ENCODE data around the gene ADD1.
"Not testable (repeated sequence)": the region's sequence is repeated elsewhere in the genome, so short reads cannot be mapped to it uniquely, and the experiment has no call there.

Gene ADD1

DNA sequence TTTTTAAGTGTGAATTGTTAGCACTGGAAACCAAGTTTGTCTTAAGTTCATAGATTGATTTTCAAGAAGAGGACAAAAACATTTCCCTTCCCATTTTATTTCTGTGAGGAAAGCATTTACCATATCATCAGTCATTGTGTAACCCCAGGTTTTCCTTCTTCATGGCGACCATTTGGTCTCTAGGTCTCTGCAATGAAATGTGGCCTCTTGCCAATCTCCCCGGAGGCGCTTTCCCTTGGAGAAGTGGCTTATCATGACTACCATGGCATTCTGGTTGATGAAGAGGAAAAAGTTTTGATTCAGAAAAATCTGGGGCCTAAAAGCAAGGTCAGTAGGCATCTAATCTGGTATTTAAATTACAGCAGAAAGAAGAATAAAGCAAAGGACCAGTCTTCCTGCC lies 54.4 kb downstream of the ADD1 start:
- DNase-seq: no peak

DNA sequence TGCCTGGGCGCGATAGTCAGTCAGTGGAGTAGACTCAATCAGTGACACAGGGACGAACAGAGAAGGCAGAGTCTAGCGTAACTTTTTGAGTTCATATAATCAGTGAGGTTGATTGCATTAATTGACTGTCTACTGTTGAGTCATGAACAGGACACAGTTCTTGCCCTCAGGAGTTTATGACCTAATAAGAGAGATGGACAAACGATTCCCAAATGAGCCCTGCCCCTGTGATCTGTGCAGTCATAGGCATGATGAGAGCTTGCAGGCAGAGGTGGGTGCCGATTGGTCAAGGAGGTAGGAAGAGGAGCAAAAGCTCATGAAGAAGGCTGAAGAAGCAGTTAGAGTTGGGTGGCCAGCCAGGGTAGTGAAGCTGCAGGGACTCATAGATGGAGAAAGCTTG lies 57.1 kb downstream of the ADD1 start:
- no peak for DNase-seq

DNA sequence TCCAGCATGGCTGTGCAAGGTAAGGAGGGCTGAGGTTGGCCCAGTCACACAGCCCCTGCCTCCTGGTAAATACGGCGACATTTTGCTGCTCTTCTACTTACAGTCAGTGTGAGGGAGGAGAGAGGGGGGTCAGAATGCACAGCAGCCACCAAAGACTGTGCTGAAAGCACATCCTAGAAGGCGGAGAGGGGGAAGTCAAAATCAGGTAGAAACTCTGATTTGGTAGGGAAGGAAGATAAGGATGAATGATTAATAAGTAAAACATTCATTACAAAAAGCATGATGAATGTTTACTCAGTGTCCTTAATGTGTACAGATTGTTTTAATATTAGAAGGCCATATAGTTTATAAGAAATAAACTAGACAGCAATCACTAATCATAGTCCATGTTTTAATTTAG lies 57.5 kb downstream of the ADD1 start:
- no peak for DNase-seq

DNA sequence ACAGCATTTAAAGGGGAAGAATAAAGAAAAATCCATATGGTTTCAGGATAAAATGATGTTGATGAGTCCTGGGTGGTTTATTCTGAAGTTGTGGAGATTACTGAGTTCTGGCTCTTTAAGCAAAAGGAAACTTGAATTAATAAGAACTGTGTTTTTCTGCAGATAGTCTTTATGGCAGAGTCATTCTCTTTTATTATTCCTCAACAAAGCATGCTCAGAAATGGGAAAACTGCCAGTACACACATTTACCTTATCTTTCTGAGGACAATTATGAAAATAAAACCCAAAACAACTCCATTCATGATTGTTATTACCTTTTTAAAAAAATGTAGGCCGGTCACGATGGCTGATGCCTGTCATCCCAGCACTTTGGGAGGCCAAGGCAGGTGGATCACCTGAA lies 58.5 kb downstream of the ADD1 start:
- no peak for DNase-seq

DNA sequence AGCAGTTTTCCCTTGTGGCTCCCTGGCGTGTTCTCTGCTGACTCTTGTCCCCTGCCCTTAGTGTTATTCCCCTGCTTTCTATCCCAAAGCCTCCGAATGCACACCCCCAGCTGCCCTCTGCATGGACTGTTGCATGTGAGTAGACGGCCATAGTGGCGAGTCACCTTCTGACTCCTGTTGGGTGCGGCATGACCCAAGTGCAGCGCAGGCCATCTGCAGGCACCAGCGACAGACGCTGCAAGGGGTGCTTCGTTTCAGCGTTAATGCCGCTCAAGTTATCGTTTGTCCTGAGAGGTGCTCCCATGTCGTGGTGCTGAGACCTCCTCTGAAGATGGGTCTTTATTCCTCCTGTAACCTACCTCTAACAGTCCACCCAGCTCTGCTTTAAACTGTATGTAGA lies 61.9 kb downstream of the ADD1 start:
- no peak for DNase-seq

DNA sequence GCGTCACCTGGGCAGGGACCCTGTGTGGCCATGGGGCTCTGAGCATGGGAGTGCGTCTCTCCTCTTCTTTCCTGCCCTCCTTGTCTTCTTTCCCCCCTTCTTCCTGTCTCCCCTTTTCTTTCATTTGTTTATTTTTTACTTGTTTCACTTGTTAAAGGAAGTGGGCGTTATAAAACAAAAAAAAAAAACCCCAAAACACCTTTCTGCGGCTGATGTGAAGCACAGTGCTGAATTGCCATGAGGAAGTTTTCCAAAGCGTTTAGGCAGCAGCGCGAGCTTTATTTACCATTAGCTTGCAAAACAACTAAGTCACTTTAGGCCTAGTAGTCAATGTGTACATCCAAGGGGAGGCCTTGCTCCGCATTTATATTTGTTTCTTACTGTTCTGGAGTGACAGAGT lies 62.6 kb downstream of the ADD1 start:
- DNase-seq: no peak

DNA sequence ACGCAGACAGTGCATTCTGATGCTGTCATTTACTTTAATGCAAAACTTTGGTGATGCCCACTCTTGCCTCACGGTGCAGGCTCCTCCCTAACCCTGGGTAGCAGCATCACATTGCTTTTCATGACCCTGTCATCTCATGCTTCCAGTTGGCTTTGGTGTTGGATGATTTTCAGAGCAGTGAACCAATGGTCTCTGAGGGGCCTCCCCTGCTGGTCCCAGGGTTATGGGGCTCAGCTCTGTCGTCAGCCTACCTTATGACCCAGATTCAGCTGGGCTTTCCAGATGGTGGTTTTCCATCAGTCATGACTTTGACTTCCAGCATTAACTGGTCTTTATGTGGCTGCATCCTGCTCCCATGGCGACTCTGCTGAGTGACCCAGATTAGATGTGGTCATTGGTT lies 63.6 kb downstream of the ADD1 start:
- no peak for DNase-seq

DNA sequence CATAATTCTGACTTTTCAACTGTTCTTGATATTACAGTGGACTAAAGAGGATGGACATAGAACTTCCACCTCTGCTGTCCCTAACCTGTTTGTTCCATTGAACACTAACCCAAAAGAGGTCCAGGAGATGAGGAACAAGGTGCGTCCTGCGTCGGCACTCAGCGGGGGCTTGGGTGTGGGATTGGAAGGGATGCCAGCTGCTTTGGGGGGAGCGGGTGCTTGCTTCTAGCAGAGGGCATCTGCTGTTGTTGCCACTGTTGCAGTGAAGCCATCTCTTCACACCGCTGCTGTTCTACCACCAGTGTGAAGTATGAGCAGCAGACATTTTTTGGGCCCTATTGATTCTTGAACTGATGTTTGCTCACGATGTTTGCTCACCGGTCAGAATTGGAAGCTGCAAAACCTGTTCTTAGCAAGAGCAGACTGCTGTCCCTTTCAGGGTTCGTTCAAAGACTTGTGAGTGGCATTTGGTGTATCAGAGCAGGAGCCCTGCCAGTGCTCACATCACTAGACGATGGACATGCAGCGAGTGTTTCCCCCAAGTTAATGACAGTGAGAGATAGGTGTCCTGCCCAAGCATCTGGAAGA lies 64.2 kb downstream of the ADD1 start:
- peak; percentile 76 for DNase-seq

DNA sequence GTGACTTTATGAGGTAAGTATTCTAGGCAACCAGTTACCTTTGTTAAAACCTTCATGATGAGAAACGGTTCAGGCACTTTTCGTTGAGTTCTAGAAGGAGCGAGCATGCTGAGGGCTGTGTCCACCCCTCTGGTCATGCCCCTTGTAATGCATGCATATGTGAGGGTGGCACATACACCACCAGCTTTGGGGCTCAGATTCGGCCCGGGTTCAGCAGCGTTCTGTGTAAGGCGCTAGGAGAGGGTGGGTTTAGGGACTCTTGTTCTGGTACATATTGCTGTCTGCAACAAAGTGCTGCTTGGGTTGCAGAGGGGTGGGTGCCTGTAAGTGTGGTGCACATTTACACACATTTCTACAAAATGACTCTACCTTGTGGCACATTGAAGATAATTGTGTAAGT lies 65.0 kb downstream of the ADD1 start:
- DNase-seq: no peak

DNA sequence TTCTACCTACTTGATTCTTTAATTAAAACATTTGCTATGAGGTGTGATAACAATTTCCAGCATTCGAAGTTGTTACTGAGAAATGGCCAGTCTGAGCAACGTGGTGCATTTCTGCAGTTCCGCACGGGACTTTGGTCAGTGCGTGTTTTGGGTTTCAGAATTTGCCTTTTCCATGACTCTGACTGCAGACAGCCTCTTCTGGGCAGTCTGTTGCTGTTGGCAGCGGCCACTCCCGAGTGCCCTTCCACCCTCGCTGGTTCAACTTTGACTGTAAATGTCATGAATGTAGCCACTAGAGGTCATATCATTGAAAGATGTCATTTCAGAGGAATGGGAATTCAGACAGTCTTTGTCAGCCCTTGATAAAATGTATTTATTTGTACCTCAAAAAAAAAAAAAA lies 65.9 kb downstream of the ADD1 start:
- no peak for DNase-seq

DNA sequence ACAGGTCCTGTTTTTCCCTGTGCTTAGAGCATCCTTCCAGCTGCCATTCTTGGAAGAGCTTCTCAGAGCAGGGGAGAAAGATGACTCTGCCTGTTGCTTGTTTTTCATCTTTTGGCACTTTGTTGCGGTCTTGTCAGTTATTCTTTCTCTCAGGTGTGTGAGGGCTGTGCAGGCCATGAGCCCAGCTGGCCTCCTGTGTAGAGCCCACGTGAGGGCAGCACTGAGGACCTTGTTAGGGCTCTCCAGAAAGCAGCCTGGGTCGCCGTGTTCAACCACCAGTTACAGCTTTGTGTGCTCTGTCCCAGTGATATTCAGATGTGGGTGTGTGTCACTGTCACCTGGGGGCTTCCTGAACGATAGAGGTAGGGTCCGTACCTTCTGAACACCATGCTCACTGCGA lies 66.8 kb downstream of the ADD1 start:
- no peak for DNase-seq

DNA sequence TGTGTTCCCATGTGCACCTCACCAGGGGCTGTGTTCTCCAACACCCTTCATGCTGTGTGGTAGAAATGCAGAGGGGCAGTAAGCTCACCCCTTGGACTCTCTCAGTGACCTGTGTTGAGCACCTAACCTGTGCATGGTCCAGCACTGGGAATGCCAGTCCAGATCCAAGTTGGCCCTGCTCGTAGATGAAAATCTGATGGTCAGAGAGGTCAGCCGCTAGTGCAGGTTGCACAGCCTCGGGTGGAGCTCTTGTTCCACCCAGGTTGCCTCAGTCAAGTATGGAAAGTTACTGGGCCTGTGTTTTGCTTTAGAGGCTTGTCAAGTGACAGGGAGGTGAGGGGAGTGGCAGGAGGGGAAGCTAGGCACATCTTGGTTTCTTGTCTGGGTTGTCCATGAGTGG lies 68.2 kb downstream of the ADD1 start:
- DNase-seq: no peak

DNA sequence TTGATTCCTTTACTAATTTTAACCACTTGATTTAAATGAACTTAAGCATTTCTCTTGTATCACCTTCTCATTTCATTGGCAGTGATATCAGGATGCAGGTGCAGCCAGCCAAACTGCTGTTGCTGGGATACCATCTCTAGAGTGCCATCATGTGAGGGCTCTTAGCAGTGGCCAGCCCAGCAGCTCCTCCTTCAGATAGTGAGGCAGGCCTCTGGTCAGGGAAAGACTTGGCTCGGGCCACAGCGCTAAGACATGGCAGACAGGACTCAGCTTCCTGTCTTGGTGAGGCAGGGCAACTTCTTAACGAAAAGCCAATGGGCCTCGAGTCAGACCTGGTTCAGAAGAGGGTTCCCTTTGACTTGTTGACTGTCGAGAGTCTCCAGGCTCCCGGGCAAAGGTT lies 69.5 kb downstream of the ADD1 start:
- peak; percentile 70 for DNase-seq

DNA sequence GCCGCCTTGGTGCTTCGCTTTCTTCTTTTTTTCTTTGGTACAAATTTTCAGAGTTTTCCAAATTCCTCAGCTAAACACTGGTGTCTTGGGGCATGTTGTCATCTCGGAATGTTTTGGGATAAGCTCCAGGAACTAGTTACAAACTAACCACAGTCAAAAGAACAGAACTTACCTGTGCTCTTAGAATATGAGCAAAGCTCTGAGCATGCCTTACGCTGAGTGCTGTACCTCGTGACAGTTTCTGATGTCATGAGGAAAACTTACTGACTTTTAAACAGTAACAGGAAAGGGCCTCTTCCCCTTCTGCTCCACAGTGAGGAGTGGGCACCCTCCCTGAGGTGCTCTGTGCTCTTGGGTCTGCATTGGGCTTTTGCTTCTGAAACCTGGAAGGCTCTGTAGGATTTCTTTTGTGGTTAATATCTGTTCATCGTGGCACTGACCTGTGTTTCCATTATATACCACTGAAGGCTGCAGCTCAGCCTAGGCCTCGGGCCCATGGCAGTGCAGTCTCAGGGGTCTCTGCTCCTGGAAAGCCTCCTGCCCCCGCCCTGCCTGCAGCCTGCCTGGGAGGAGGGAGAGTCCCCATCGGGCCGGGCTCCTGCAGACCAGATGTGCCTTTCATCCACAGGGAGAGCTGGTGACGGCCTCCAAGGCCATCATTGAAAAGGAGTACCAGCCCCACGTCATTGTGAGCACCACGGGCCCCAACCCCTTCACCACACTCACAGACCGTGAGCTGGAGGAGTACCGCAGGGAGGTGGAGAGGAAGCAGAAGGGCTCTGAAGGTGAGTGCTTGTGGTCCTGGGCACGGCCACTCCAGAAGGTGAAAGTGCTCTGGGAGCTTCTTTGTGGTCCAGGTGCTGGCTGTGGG lies 70.8 kb downstream of the ADD1 start:
- DNase-seq: no peak

DNA sequence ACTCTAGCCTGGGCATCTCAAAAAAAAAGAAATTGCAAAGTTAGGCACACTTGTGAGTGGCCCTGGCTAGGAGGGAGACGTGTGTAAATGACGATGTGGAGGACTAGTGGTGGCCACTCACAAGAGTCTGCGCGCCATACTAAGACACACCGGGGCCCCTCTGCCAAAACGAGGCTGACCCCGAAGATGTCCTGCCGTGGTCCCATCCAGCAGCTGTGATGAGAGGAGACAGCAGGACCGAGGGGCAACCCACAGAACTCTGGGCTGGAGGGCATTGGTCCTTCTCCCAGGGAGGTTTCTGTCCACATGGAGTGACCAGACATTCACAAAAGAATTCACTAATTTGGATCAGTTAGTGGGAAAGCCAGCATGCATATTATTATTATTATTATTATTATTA lies 72.1 kb downstream of the ADD1 start:
- no peak for DNase-seq

DNA sequence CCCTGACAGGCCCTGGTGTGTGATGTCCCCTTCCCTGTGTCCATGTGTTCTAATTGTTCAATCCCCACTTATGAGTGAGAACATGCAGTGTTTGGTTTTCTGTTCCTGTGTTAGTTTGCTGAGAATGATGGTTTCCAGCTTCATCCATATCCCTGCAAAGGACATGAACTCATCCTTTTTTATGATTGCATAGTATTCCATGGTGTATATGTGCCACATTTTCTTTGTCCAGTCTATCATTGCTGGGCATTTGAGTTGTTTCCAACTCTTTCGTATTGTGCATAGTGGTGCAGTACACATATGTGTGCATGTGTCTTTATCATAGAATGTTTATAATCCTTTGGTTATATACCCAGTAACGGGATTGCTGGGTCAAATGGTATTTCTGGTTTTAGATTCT lies 73.1 kb downstream of the ADD1 start:
- DNase-seq: not testable (repeated sequence)

DNA sequence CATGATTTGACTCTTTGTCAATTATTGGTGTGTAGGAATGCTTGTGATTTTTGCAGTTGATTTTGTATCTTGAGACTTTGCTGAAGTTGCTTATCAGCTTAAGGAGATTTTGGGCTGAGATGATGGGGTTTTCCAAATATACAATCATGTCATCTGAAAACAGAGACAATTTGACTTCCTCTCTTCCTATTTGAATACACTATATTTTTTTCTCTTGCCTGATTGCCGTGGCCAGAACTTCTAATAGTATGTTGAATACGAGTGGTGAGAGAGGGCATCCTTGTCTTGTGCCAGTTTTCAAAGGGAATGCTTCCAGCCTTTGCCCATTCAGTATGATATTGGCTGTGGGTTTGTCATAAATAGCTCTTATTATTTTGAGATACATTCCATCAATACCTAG lies 74.7 kb downstream of the ADD1 start:
- not testable (repeated sequence) for DNase-seq

DNA sequence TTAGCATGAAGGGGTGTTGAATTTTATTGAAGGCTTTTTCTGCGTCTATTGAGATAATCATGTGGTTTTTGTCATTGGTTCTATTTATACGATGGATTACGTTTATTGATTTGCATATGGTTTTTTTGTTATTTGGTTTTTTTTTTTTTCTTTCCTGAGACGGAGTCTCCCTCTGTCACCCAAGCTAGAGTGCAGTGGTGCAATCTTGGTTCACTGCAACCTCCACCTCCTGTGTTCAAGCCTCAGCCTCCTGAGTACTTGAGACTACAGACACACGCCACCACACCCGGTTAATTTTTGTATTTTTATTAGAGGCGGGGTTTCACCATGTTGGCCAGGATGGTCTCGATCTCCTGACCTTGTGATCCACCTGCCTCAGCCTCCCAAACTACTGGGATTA lies 75.1 kb downstream of the ADD1 start:
- DNase-seq: not testable (repeated sequence)

DNA sequence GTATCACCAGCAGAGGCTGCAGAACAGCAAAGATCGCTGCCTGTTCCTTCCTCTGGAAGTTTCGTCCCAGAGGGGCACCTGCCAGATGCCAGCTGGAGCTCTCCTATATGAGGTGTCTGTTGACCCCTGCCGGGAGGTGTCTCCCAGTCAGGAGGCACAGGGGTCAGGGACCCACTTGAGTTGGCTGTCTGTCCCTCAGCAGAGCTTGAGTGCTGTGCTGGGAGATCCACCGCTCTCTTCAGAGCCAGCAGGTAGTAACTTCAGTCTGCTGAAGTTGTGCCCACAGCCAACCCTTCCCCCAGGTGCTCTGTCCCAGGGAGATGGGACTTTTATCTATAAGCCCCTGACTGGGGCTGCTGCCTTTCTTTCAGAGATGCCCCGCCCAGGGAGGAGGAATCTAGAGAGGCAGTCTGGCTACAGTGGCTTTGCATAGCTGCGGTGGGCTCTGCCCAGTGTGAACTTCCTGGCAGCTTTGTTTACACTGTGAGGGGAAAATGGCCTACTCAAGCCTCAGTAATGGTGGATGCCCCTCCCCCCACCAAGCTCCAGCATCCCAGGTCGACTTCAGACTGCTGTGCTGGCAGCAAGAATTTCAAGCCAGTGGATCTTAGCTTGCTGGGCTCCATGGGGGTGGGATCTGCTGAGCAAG lies 78.9 kb downstream of the ADD1 start:
- DNase-seq: not testable (repeated sequence)

DNA sequence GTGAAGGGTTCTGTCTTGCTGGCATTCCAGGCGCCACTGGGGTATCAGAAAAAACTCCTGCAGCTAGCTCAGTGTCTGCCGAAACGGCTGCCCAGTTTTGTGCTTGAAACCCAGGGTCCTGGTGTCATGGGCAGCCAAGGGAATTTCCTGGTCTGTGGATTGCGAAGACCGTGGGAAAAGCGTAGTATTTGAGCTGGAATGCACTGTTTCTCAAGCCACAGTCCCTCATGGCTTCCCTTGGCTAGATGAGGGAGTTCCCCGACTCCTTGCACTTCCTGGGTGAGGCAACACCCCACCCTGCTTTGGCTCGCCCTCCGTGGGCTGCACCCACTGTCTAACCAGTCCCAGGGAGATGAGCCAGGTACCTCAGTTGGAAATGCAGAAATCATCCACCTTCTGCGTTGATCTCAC lies 79.5 kb downstream of the ADD1 start:
- DNase-seq: no peak

DNA sequence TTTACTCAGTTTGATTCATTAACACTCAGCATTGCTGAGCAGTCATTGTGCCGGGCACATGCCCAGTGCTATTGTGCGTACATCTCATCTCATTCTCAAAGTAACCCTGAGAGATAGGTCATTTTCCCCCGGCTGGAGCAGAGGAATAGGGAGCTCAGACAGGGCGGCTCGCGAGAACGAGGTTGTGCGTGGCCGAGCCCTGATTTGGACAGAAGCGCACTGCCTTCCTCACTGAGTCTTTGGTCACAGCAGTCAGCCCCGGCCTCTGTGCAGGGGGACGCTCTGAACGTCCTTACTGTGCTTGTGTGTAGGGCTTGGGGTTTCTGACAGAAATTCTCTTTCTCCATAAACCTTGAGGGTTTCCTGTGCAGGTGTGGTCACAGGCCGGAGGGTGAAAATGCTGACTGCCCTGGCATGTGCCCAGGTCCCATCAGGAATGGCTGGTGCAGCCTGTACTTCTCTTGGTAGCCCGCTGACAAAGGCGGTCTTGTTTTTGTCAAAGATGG lies 80.1 kb downstream of the ADD1 start:
- no peak for DNase-seq

DNA sequence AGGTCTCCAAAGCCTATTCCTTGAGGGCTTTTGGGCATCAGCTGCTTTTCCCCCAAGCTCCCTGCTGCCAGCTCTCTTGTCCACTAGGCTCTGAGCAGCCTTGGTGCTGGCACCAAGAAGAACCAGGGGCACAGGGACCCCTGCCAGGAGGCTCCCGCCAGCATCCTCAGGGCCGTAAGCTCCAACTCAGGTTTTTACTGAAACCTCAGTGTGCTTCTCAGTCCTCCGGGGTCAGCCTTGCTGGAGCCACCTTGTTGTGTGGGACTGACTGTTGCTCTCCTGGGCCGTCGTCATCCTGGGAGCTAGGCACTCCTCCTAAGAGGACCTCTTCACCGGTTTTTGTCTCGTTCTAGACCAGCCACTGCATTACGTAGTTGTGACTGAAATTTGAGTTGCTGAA lies 80.6 kb downstream of the ADD1 start:
- DNase-seq: no peak

DNA sequence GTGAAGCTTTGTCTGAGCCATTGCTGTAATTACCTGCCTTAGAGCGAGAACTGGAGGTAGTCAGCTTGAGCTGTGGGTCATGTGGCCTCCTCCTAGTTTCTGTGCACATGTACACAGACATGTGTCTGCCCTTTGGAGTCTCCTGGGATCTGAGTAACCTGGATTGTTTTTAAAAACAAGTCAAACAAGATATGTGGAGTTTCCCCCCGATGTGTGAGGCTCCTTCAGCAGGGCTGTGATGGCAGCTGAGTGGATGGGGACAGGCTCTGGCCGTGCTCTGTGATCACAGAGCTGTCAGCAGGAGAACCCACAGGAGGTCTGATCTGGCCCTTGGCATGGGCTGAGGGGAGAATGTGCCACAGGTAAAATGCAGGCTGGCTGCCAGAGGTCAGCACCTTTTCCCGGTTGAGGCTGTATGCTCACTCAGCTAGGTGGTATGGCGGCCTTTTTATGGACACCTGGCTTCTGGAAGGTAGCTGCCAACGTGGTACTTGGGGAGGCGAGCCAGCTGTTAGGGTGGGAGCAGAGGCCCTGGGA lies 81.2 kb downstream of the ADD1 start:
- peak; percentile 79 for DNase-seq

DNA sequence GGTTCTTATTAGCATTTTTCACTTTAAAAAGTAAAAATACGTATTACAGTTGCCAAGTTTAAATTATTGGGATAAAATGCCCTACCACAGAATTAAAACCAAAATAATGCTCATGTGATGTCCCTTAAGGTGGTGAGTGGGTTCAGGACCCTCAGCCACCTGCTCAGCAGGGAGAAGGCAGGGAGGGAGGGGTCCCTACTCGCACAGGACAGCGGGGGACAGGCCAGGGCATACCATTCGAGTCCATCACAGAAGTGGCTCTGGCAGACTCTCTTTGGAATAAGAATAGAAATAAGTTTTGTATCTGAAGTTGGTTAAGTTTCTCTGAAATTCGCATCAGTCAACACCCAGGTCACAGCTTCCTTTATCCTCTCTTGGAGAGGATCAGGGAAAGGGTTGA lies 81.9 kb downstream of the ADD1 start:
- no peak for DNase-seq
